NCI-H82 treated with DMSO at 0.1 percent for 48 hours (cell line): Measurements from ENCODE around the gene SMCO3.
"Not testable (repeated sequence)": the region's sequence is repeated elsewhere in the genome, so short reads cannot be mapped to it uniquely, and the experiment has no call there.

Source experiments
- DNase-seq: peaks from one replicate; lab custom pipeline; 2025; ENCODE audit not compliant: unreplicated experiment; lab: John Stamatoyannopoulos, UW

The SMCO3 gene

GRCh38 chr12:14775636-14775980, 38.4 kb downstream of the SMCO3 start:
- no peak for DNase-seq

GRCh38 chr12:14774906-14775635, 38.9 kb downstream of the SMCO3 start:
- no peak for DNase-seq

- peak; percentile 8 for DNase-seq
Observed at GRCh38 chr12:14774074-14774905, 39.7 kb downstream of the SMCO3 start.

GRCh38 chr12:14773685-14774073, 40.3 kb downstream of the SMCO3 start:
- DNase-seq, result no peak

GRCh38 chr12:14772946-14773345, 41.0 kb downstream of the SMCO3 start:
- no peak for DNase-seq

GRCh38 chr12:14771651-14772137, 42.3 kb downstream of the SMCO3 start:
- DNase-seq, result no peak

GRCh38 chr12:14770496-14771461, 43.2 kb downstream of the SMCO3 start:
- peak; percentile 78 for DNase-seq

- DNase-seq, result peak; percentile 81
Observed at GRCh38 chr12:14769969-14770495, 44.0 kb downstream of the SMCO3 start.

- peak; percentile 61 for DNase-seq
Observed at GRCh38 chr12:14769466-14769968, 44.5 kb downstream of the SMCO3 start.

GRCh38 chr12:14768823-14769405, 45.1 kb downstream of the SMCO3 start:
- no peak for DNase-seq

GRCh38 chr12:14767617-14768016, 46.4 kb downstream of the SMCO3 start:
- no peak for DNase-seq

GRCh38 chr12:14766649-14767215, 47.2 kb downstream of the SMCO3 start:
- DNase-seq, result no peak

- DNase-seq, result not testable (repeated sequence)
Observed at GRCh38 chr12:14766020-14766419, 48.0 kb downstream of the SMCO3 start.

- no peak for DNase-seq
Observed at GRCh38 chr12:14765398-14765797, 48.6 kb downstream of the SMCO3 start.

GRCh38 chr12:14759711-14760280, 54.2 kb downstream of the SMCO3 start:
- DNase-seq, result not testable (repeated sequence)

- DNase-seq, result no peak
Observed at GRCh38 chr12:14756334-14757143, 57.4 kb downstream of the SMCO3 start.
